ENCODE results near the gene FEV.

Gene FEV

DNA sequence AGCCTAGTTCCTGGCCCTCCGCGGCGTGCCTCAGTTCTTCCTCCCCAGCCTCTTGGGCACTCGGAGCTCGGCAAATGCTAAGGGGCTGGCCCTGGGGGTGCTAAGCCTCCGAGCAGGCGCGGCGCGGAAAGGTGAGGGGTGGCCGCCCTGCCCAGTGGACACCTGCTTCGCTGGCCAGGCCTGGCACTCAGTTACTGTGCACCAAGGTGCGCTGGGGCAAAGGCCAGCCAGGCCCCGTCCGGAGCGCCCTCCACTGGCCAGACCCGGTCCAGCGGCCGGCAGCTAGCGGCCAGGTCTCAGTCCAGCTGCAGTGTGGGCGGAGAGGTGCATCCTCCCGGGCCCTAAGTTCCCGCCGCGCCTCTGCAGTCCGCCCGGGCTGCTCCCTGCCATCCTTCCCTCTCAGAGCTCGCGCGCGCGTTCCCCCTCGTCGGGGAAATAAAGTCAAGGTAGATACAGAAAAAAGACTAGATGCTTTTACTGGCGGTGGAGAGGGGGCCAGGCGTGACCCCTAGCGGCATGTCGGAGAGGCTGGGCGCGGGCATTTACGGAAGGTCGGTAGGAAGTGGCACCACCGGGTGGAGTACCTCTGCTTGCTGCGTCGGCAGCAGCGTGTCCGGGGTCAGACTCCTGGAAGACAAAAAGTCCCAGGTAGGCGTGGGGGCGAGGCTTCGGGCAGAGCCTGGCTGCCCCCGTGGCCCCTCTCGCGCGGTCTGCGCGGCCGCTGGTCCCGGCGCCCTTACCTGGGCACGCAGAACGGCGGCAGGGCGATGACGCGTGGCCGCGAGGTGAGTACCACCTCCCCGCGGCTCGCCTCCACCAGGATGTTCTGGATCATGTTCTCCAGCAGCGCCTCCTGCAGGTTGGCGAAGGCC lies 17.6 kb upstream of the FEV start:
- Mint-ChIP-seq H3K4me3 (peak overlapping the region; percentile 3), H3K27me3 (peaks cover 92% of the 10 kb centered on the region), H3K9me3 (no peaks in the 10 kb centered on the region), H3K27ac (no peak overlapping the region), H3K36me3 (ENCODE audit: low read depth) (no peaks in the 10 kb centered on the region), H3K4me1 (ENCODE audit: low read depth) (peaks cover 24% of the 10 kb centered on the region)
- intact Hi-C loops (cut with micrococcal nuclease): no loop called here

DNA sequence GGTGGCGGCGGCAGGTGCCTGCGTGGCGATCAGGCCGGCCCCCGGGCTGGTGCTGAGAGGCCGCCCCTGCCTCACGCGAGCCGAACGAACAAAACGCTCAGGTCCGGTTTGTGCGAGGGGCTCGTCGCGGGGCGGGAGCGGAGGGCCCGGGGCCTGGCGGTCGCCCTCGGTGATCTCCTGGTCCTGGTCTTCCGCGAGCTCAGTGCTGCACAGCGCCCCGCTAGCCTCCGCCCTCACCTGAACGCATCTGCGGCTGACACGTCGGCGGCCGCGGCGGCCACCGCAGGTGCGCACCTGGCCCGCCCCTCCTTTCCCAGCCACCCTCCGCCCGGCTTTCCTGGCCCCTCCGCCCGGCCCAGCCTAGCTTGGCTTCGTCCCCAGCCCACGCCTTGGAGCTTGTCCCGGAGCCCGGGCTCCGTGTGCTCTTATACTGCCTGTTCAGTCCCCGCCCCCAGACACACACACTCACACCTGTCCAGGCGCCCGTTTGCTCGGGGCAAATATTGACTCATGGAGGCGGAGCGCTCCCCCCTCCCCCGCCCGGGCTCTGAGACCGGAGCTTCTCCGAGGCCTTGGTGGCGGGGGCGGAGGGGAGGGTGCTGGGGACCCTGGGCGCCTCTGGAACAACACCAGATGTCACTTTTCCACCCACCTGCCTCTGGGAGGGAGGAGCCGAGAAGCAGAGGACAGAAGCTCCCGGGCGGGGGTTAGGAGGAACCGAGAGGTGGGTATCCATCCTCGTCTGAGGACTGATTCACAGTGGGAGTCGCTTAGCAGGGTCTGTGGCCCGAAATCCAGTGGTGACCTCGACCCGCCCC lies 16.8 kb upstream of the FEV start:
- intact Hi-C loops (cut with micrococcal nuclease): no loop called here
- Mint-ChIP-seq H3K27ac (no peak overlapping the region), H3K9me3 (no peaks in the 10 kb centered on the region), H3K36me3 (ENCODE audit: low read depth) (no peaks in the 10 kb centered on the region), H3K4me3 (no peak overlapping the region), H3K27me3 (peaks cover 92% of the 10 kb centered on the region), H3K4me1 (ENCODE audit: low read depth) (peaks cover 24% of the 10 kb centered on the region)

DNA sequence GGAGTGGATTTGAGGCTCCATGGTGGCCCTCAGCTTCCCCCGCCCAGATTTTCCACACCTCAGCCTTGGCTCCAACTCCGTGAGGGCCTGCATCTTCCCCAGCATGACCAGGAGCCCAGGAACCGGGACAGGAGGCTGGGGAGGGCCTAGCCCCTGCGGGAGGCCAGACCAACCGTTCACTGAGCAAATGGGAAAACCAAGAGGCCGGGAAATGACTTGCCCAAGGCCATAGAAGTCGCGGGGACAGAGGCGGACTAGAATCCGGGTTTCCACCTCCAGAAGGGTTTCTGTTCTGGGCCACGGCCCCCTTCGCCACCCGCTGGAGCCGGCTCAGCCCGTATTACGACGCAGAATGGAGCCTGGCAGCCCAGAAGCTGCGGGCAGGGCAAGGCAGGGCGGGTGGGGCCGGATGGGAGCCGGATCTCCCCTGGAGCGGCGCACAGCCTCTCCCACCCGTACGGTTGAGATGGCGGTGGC lies 16.2 kb upstream of the FEV start:
- H3K4me3 Mint-ChIP-seq: no peak overlapping the region
- H3K36me3 Mint-ChIP-seq (ENCODE audit: low read depth): no peaks in the 10 kb centered on the region
- no peaks in the 10 kb centered on the region for H3K9me3 Mint-ChIP-seq
- peaks cover 95% of the 10 kb centered on the region for H3K27me3 Mint-ChIP-seq
- H3K27ac Mint-ChIP-seq: no peak overlapping the region
- peaks cover 27% of the 10 kb centered on the region for H3K4me1 Mint-ChIP-seq (ENCODE audit: low read depth)
- intact Hi-C loops (cut with micrococcal nuclease): no loop called here

DNA sequence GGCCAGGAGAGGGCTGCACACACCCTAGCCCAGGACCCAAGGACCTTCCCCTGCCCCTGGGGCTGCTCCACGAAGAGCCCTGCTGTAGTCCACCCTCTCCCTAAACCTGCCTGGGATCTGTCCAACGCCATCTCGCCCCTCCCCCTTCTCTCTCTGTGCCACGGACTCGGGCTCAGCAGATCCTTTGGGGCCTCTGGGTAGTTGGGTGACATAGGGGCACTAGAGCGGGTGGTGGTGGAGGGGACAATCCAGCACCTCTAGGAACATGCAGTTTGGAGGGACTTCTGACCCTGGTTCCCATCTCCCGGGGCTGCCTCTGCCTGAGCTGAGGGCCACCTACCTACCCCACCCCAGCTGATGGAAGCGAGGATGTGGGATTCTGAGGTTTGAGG lies 15.6 kb upstream of the FEV start:
- Mint-ChIP-seq H3K9me3 (no peaks in the 10 kb centered on the region), H3K4me1 (ENCODE audit: low read depth) (peaks cover 32% of the 10 kb centered on the region), H3K36me3 (ENCODE audit: low read depth) (no peaks in the 10 kb centered on the region), H3K4me3 (no peak overlapping the region), H3K27ac (no peak overlapping the region), H3K27me3 (peaks cover 95% of the 10 kb centered on the region)
- intact Hi-C loops (cut with micrococcal nuclease): no loop called here

- Mint-ChIP-seq H3K4me1 (ENCODE audit: low read depth) (peaks cover 34% of the 10 kb centered on the region), H3K36me3 (ENCODE audit: low read depth) (no peaks in the 10 kb centered on the region), H3K4me3 (no peak overlapping the region), H3K9me3 (no peaks in the 10 kb centered on the region), H3K27me3 (peaks cover 95% of the 10 kb centered on the region), H3K27ac (no peak overlapping the region)
- intact Hi-C loops (cut with micrococcal nuclease): no loop called here
Observed at GRCh38 chr2:218999881-219000568, 15.0 kb upstream of the FEV start.

DNA sequence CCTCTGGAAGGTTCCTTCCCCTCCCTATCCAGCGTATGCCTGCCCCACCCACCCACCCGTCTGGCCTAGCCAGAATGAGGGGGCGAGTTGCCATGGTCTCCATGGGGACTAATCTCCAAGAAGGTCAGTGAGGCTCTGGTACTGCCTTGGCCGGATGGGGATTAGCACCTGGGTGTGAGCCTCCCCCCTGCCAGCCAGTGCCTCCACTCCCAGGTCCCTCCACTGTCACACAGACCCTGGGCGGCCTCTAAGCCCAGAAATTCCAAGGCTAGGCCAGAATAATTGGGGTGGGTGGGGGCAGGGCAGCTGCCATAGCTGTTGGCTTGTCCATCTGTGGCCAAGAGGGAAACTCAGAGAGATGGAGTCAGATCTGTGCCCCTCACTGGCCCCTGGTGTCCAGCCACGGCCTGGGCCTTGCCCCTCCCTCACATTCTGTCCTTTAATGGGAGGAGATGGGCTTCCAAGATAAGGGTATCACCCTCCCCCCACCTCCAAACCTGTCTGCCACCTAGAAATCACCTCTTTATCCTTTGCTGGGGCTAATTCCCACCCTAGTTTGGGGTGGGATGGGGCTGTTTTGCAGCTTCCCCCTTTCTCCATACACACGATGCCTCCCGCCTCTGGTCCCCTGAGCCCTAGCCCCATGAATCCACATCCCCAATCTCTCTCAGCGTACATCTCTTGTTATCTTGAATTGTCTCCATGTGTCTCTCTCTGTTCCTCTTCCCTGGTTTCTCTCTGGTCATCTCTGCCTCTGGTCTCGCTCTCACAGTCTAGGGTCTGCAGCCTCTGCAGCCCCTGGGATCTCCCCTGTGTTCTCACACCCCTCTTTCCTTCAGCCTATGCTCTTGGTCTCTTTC lies 14.3 kb upstream of the FEV start:
- Mint-ChIP-seq H3K9me3 (no peaks in the 10 kb centered on the region), H3K27me3 (peaks cover 97% of the 10 kb centered on the region), H3K27ac (no peak overlapping the region), H3K4me1 (ENCODE audit: low read depth) (peaks cover 34% of the 10 kb centered on the region), H3K36me3 (ENCODE audit: low read depth) (no peaks in the 10 kb centered on the region), H3K4me3 (no peak overlapping the region)
- intact Hi-C loops (cut with micrococcal nuclease): no loop called here

GRCh38 chr2:218998414-218999002 lies 13.5 kb upstream of the FEV start:
- intact Hi-C loops (cut with micrococcal nuclease): no loop called here

GRCh38 chr2:218997731-218998130 lies 12.7 kb upstream of the FEV start:
- H3K27ac Mint-ChIP-seq: no peak overlapping the region
- intact Hi-C loops (cut with micrococcal nuclease): no loop called here
- no peaks in the 10 kb centered on the region for H3K9me3 Mint-ChIP-seq

More at GRCh38 chr2:218998414-218999002, 13.5 kb upstream of the FEV start:
- Mint-ChIP-seq H3K4me1 (ENCODE audit: low read depth) (peaks cover 29% of the 10 kb centered on the region), H3K27ac (no peak overlapping the region), H3K36me3 (ENCODE audit: low read depth) (no peaks in the 10 kb centered on the region), H3K4me3 (no peak overlapping the region), H3K27me3 (peaks cover 97% of the 10 kb centered on the region), H3K9me3 (no peaks in the 10 kb centered on the region)

GRCh38 chr2:218996937-218997336 lies 12.0 kb upstream of the FEV start:
- Mint-ChIP-seq H3K9me3 (no peaks in the 10 kb centered on the region), H3K27ac (no peak overlapping the region), H3K36me3 (ENCODE audit: low read depth) (no peaks in the 10 kb centered on the region), H3K27me3 (peaks cover 96% of the 10 kb centered on the region), H3K4me1 (ENCODE audit: low read depth) (peaks cover 15% of the 10 kb centered on the region), H3K4me3 (no peak overlapping the region)
- intact Hi-C loops (cut with micrococcal nuclease): no loop called here

More at GRCh38 chr2:218997731-218998130, 12.7 kb upstream of the FEV start:
- peaks cover 23% of the 10 kb centered on the region for H3K4me1 Mint-ChIP-seq (ENCODE audit: low read depth)
- H3K36me3 Mint-ChIP-seq (ENCODE audit: low read depth): no peaks in the 10 kb centered on the region
- no peak overlapping the region for H3K4me3 Mint-ChIP-seq
- peaks cover 96% of the 10 kb centered on the region for H3K27me3 Mint-ChIP-seq

GRCh38 chr2:218995972-218996711 lies 11.2 kb upstream of the FEV start:
- intact Hi-C loops (cut with micrococcal nuclease): no loop called here
- no peak overlapping the region for H3K27ac Mint-ChIP-seq

DNA sequence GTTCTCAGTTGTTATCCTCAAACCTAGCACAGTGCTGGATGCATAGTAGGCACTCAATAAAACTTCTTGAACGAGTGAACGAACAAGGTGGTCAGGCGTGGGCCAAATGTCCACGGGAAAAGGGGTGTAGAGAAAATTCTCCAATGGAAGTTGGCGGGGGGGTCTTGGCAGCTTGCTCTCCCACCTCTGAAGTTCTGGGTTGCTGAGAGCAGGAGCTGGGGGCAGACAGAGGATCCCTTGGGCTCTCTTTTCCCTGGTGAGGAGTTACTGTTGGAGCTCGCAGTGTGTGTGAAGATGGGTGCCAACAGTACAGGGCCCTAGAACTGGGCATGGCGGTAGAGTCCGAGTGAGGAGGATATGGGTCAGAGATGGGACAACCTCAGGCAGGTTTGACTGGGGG lies 10.6 kb upstream of the FEV start:
- peaks cover 15% of the 10 kb centered on the region for H3K4me1 Mint-ChIP-seq (ENCODE audit: low read depth)
- no peaks in the 10 kb centered on the region for H3K9me3 Mint-ChIP-seq
- H3K27ac Mint-ChIP-seq: no peak overlapping the region
- H3K27me3 Mint-ChIP-seq: peaks cover 96% of the 10 kb centered on the region
- H3K36me3 Mint-ChIP-seq (ENCODE audit: low read depth): no peaks in the 10 kb centered on the region
- intact Hi-C loops (cut with micrococcal nuclease): no loop called here
- H3K4me3 Mint-ChIP-seq: no peak overlapping the region

More at GRCh38 chr2:218995972-218996711, 11.2 kb upstream of the FEV start:
- Mint-ChIP-seq H3K4me3 (peak overlapping the region; percentile 62), H3K9me3 (no peaks in the 10 kb centered on the region), H3K27me3 (peaks cover 96% of the 10 kb centered on the region), H3K4me1 (ENCODE audit: low read depth) (peaks cover 15% of the 10 kb centered on the region), H3K36me3 (ENCODE audit: low read depth) (no peaks in the 10 kb centered on the region)
